ENCODE measurements around the gene FOXP1. TPM values are rescaled to one million over a fixed set of nuclear protein-coding genes. Genes with fewer than 3 reads are reported as not detected.

Gene FOXP1
- total and polyA plus RNA-seq, 2 of the 8 experiments (the other 6 are each of a cell fraction or from before 2014, with no cell fraction given): 13.9 to 25.4 TPM

- TF ChIP-seq, protein P1, sequence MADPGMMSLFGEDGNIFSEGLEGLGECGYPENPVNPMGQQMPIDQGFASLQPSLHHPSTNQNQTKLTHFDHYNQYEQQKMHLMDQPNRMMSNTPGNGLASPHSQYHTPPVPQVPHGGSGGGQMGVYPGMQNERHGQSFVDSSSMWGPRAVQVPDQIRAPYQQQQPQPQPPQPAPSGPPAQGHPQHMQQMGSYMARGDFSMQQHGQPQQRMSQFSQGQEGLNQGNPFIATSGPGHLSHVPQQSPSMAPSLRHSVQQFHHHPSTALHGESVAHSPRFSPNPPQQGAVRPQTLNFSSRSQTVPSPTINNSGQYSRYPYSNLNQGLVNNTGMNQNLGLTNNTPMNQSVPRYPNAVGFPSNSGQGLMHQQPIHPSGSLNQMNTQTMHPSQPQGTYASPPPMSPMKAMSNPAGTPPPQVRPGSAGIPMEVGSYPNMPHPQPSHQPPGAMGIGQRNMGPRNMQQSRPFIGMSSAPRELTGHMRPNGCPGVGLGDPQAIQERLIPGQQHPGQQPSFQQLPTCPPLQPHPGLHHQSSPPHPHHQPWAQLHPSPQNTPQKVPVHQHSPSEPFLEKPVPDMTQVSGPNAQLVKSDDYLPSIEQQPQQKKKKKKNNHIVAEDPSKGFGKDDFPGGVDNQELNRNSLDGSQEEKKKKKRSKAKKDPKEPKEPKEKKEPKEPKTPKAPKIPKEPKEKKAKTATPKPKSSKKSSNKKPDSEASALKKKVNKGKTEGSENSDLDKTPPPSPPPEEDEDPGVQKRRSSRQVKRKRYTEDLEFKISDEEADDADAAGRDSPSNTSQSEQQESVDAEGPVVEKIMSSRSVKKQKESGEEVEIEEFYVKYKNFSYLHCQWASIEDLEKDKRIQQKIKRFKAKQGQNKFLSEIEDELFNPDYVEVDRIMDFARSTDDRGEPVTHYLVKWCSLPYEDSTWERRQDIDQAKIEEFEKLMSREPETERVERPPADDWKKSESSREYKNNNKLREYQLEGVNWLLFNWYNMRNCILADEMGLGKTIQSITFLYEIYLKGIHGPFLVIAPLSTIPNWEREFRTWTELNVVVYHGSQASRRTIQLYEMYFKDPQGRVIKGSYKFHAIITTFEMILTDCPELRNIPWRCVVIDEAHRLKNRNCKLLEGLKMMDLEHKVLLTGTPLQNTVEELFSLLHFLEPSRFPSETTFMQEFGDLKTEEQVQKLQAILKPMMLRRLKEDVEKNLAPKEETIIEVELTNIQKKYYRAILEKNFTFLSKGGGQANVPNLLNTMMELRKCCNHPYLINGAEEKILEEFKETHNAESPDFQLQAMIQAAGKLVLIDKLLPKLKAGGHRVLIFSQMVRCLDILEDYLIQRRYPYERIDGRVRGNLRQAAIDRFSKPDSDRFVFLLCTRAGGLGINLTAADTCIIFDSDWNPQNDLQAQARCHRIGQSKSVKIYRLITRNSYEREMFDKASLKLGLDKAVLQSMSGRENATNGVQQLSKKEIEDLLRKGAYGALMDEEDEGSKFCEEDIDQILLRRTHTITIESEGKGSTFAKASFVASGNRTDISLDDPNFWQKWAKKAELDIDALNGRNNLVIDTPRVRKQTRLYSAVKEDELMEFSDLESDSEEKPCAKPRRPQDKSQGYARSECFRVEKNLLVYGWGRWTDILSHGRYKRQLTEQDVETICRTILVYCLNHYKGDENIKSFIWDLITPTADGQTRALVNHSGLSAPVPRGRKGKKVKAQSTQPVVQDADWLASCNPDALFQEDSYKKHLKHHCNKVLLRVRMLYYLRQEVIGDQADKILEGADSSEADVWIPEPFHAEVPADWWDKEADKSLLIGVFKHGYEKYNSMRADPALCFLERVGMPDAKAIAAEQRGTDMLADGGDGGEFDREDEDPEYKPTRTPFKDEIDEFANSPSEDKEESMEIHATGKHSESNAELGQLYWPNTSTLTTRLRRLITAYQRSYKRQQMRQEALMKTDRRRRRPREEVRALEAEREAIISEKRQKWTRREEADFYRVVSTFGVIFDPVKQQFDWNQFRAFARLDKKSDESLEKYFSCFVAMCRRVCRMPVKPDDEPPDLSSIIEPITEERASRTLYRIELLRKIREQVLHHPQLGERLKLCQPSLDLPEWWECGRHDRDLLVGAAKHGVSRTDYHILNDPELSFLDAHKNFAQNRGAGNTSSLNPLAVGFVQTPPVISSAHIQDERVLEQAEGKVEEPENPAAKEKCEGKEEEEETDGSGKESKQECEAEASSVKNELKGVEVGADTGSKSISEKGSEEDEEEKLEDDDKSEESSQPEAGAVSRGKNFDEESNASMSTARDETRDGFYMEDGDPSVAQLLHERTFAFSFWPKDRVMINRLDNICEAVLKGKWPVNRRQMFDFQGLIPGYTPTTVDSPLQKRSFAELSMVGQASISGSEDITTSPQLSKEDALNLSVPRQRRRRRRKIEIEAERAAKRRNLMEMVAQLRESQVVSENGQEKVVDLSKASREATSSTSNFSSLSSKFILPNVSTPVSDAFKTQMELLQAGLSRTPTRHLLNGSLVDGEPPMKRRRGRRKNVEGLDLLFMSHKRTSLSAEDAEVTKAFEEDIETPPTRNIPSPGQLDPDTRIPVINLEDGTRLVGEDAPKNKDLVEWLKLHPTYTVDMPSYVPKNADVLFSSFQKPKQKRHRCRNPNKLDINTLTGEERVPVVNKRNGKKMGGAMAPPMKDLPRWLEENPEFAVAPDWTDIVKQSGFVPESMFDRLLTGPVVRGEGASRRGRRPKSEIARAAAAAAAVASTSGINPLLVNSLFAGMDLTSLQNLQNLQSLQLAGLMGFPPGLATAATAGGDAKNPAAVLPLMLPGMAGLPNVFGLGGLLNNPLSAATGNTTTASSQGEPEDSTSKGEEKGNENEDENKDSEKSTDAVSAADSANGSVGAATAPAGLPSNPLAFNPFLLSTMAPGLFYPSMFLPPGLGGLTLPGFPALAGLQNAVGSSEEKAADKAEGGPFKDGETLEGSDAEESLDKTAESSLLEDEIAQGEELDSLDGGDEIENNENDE (IDR thresholded peaks at IDR 0.05; ENCODE audit: insufficient replicate concordance, low read length): no peak
- TF ChIP-seq CHD1 (IDR thresholded peaks at IDR 0.05; ENCODE audit: low read depth, low read length): no peak
- TF ChIP-seq HDAC6 (IDR thresholded peaks at IDR 0.05; ENCODE audit: low read depth, low read length): no peak
- no peak for TF ChIP-seq RFX5 (IDR thresholded peaks at IDR 0.05; ENCODE audit: borderline replicate concordance, low read depth, low read length)
These were observed 468.9 kb downstream of the FOXP1 start (continued) for GRCh38 chr3:71114610-71115009.

Data from H1 (cell line).